NCI-H2107 treated with DMSO at 0.1 percent for 48 hours (cell line): ENCODE results near the gene BID.
"Not testable (repeated sequence)": the region's sequence is repeated elsewhere in the genome, so short reads cannot be mapped to it uniquely, and the experiment has no call there.

ENCODE experiments used
- DNase-seq: peaks from one replicate; lab custom pipeline; 2025; ENCODE audit not compliant: unreplicated experiment; lab: John Stamatoyannopoulos, UW

BID gene

GRCh38 chr22:17705951-17706900 lies 68.0 kb downstream of the BID start:
- no peak for DNase-seq

GRCh38 chr22:17705546-17705945 lies 68.7 kb downstream of the BID start:
- no peak for DNase-seq

- no peak for DNase-seq
Observed at GRCh38 chr22:17703811-17704210, 70.5 kb downstream of the BID start.

GRCh38 chr22:17700778-17701177 lies 73.5 kb downstream of the BID start:
- DNase-seq = no peak

GRCh38 chr22:17699696-17700340 lies 74.5 kb downstream of the BID start:
- no peak for DNase-seq

- DNase-seq = no peak
Observed at GRCh38 chr22:17698948-17699347, 75.3 kb downstream of the BID start.

- DNase-seq = not testable (repeated sequence)
Observed at GRCh38 chr22:17698276-17698675, 76.0 kb downstream of the BID start.

GRCh38 chr22:17697196-17697595 lies 77.1 kb downstream of the BID start:
- DNase-seq = not testable (repeated sequence)

GRCh38 chr22:17695986-17696385 lies 78.3 kb downstream of the BID start:
- no peak for DNase-seq

GRCh38 chr22:17694752-17695151 lies 79.5 kb downstream of the BID start:
- DNase-seq = no peak

GRCh38 chr22:17694193-17694592 lies 80.1 kb downstream of the BID start:
- no peak for DNase-seq

- no peak for DNase-seq
Observed at GRCh38 chr22:17692841-17693240, 81.4 kb downstream of the BID start.

- no peak for DNase-seq
Observed at GRCh38 chr22:17684245-17684644, 90.0 kb downstream of the BID start.
